SU-DHL-6 (cell line): ENCODE results near the gene AK2.

Experiments used
- H2AFZ ChIP-seq: fragments of 200-600 bp; sonication (generic); 2 replicates; pipeline ENCODE4 v1.6.1; 2014; ENCODE audit warnings: low read depth, mild to moderate bottlenecking, moderate library complexity, mixed read lengths, antibody characterized with exemption, low read length; ENCODE audit not compliant: severe bottlenecking
- H3F3A ChIP-seq: fragments of 200-600 bp; shearing (Covaris generic); 2 replicates; pipeline ENCODE4 v1.6.0; 2016; ENCODE audit warnings: antibody characterized with exemption, mild to moderate bottlenecking; ENCODE audit not compliant: insufficient read depth
- H3K27ac ChIP-seq: fragments of 200-600 bp; sonication (generic); 2 replicates; pipeline ENCODE4 v1.5.1; 2016; ENCODE audit warnings: low read depth, mild to moderate bottlenecking, low read length, moderate library complexity, mixed read lengths
- H3K27me3 ChIP-seq: fragments of 200-600 bp; sonication (generic), shearing (Covaris generic); 2 replicates; pipeline ENCODE4 v1.6.0; 2014; ENCODE audit warnings: mild to moderate bottlenecking, low read length
- H3K36me3 ChIP-seq: fragments of 200-600 bp; sonication (generic); 2 replicates; pipeline ENCODE4 v1.6.1; 2014; ENCODE audit warnings: mild to moderate bottlenecking, low read length, mixed read lengths
- H3K4me2 ChIP-seq: fragments of 300-600, 200-600 bp; shearing (Covaris generic), sonication (generic); 2 replicates; pipeline ENCODE4 v1.6.0; 2014; ENCODE audit warnings: low read length, low read depth, mild to moderate bottlenecking; ENCODE audit not compliant: poor library complexity, severe bottlenecking
- H3K4me3 ChIP-seq: fragments of 200-600 bp; sonication (generic); 2 replicates; pipeline ENCODE4 v1.5.1; 2014; ENCODE audit warnings: antibody characterized with exemption, low read length, mild to moderate bottlenecking, mixed read lengths; ENCODE audit not compliant: insufficient read depth, poor library complexity, severe bottlenecking
- H3K79me2 ChIP-seq: fragments of 200-600 bp; sonication (generic); 2 replicates; pipeline ENCODE4 v1.6.1; 2014; ENCODE audit warnings: mild to moderate bottlenecking, low read length, moderate library complexity; ENCODE audit not compliant: insufficient read depth
- H3K9ac ChIP-seq: fragments of 200-600 bp; sonication (generic); 2 replicates; pipeline ENCODE4 v1.7.0; 2014; ENCODE audit warnings: mild to moderate bottlenecking, low read length
- H3K9me2 ChIP-seq: fragments of 200-600 bp; sonication (generic); replicated peaks from 2 replicates; pipeline ENCODE4 v1.6.1; 2014; ENCODE audit warnings: low read length; ENCODE audit not compliant: insufficient read depth
- H3K9me3 ChIP-seq: fragments of 200-600 bp; sonication (generic); 2 replicates; pipeline ENCODE4 v1.6.1; 2014; ENCODE audit warnings: low read length, mixed read lengths; ENCODE audit not compliant: insufficient read depth
- H4K20me1 ChIP-seq: fragments of 200-600 bp; sonication (generic); 2 replicates; pipeline ENCODE4 v1.6.1; 2014; ENCODE audit warnings: low read depth, mild to moderate bottlenecking, antibody characterized with exemption, low read length, moderate library complexity, mixed read lengths
- CTCF ChIP-seq: fragments of 200-600 bp; sonication (generic); IDR thresholded peaks from one replicate; pipeline ENCODE4 v1.5.1; 2017; ENCODE audit warnings: antibody characterized with exemption, mild to moderate bottlenecking, low read length, moderate library complexity; ENCODE audit not compliant: insufficient read depth, poor library complexity, severe bottlenecking
- EZH2phosphoT487 ChIP-seq: fragments of 200-600 bp; sonication (generic), shearing (Covaris generic); conservative IDR thresholded peaks from 2 replicates; pipeline ENCODE4 v1.6.1; 2018; ENCODE audit warnings: mild to moderate bottlenecking, antibody characterized with exemption, low read length, moderate library complexity, mixed read lengths

Gene AK2

GRCh38 chr1:33055210-33056008 is 18.7 kb upstream of the AK2 start:
- H3K27ac ChIP-seq: no peak overlapping the region
- TF ChIP-seq CTCF (peak; percentile 49), EZH2phosphoT487 (no peak)
- no peak overlapping the region for H3K4me2 ChIP-seq

GRCh38 chr1:33050221-33051076 is 13.8 kb upstream of the AK2 start:
- Histone ChIP-seq H3K9ac (no peak overlapping the region), H3K36me3 (no peaks in the 10 kb centered on the region), H3K27ac (no peak overlapping the region), H4K20me1 (no peaks in the 10 kb centered on the region), H3K27me3 (no peaks in the 10 kb centered on the region), H3K9me2 (no peaks in the 10 kb centered on the region), H3K79me2 (no peaks in the 10 kb centered on the region), H2AFZ (no peak overlapping the region), H3F3A (no peaks in the 10 kb centered on the region), H3K4me2 (no peak overlapping the region), H3K4me3 (no peak overlapping the region), H3K9me3 (no peaks in the 10 kb centered on the region)
- TF ChIP-seq CTCF (no peak), EZH2phosphoT487 (no peak)

More at GRCh38 chr1:33055210-33056008, 18.7 kb upstream of the AK2 start:
- no peaks in the 10 kb centered on the region for H3K27me3 ChIP-seq
- no peaks in the 10 kb centered on the region for H3K9me3 ChIP-seq
- no peak overlapping the region for H3K4me3 ChIP-seq
- H3K36me3 ChIP-seq: no peaks in the 10 kb centered on the region
- no peaks in the 10 kb centered on the region for H3K79me2 ChIP-seq
- H4K20me1 ChIP-seq: no peaks in the 10 kb centered on the region
- no peaks in the 10 kb centered on the region for H3F3A ChIP-seq
- no peak overlapping the region for H2AFZ ChIP-seq
- H3K9ac ChIP-seq: no peak overlapping the region
- H3K9me2 ChIP-seq: no peaks in the 10 kb centered on the region

- Histone ChIP-seq H4K20me1 (no peaks in the 10 kb centered on the region), H2AFZ (no peak overlapping the region), H3K9me3 (no peaks in the 10 kb centered on the region), H3K9ac (no peak overlapping the region), H3K36me3 (no peaks in the 10 kb centered on the region), H3K27me3 (no peaks in the 10 kb centered on the region), H3K79me2 (no peaks in the 10 kb centered on the region), H3K4me2 (no peak overlapping the region), H3K27ac (no peak overlapping the region), H3K9me2 (no peaks in the 10 kb centered on the region), H3F3A (no peaks in the 10 kb centered on the region), H3K4me3 (no peak overlapping the region)
- no peak for TF ChIP-seq CTCF
- no peak for TF ChIP-seq EZH2phosphoT487
These were observed 12.7 kb upstream of the AK2 start for GRCh38 chr1:33049371-33049770.
